Activated CD8-positive, alpha-beta memory T cell treated with anti-CD3 and anti-CD28 coated beads for 4 hours (primary cell): Measurements from ENCODE around the gene VAV2.
"Not testable (repeated sequence)": the region's sequence is repeated elsewhere in the genome, so short reads cannot be mapped to it uniquely, and the experiment has no call there.

Source experiments
- DNase-seq, 2 donors: peaks; one replicate each; pipeline ENCODE4 v3.0.0-alpha.2; 2020; ENCODE audit warnings: low read depth in 2 of 2

Gene VAV2

DNA sequence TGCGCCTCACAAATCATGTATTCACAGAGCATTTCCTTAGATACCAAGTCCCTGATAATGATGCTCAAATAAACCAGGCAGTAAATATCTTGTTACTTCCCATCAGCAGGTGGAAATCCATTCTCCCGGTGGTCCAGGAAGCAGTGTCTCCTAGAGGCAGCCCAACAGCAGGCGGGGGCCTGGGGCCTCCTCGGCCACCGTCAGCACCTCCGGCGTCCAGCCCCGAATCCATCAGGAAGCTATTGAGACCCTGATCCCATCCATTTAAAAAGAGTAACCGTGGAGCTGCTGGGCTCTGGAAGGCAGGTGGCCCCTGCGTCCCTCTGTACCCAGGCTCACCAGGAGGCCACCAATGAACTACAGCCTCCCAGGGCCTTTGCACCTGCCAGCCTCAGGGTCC, 54.0 kb downstream of the VAV2 start:
- DNase-seq: no peak

DNA sequence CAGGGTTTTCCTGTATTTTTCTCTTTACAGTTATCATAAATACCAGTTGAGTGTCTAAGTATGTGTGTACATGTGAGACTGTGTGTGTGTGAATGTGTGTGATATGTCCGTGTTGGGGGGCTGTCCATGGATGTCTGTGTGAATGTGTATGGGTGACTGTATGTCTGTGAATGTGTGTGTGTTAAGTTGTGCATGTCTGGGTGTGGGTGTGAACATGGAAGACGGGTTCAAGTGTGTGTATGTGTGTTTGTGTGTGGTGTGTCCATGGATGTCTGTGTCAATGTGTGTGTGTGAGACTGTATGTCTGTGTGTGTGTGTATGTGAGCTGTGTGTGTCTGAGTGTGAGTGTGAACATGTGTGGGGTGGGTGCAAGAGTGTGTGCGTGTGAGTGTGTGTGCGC, 55.0 kb downstream of the VAV2 start:
- DNase-seq: no peak

DNA sequence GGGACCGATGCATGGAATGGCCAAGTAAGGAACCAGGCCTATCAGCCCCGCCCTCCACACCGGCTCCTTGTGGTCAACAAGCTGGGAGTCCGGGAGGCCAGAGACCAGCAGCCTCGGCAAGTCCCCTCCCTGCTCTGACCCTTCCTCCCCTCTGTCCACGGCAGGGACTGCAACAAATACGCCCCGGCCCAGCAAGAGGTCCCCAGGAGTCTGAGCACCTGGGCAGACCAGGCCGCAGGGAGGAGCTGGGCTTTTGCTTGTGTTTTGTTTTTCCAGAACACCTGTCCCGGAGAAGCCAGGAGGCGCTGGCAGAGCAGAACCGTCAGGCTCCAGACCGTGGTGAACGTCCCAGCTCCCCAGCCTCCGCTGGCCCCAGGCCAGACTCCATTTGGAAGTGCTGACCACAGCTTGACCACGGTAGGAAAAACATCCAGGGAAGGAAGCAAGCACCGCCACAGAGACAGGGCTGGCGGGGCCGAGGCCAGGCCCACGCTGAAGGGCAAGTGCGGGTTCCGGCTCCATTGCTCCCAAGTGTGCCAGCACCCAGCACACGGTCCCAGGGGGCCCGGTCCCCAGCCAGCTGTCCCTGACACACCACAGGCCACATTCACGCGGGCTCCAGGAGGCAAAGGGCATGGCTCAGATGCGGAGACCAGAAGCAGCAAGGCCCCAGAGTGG, 56.7 kb downstream of the VAV2 start:
- no peak for DNase-seq

DNA sequence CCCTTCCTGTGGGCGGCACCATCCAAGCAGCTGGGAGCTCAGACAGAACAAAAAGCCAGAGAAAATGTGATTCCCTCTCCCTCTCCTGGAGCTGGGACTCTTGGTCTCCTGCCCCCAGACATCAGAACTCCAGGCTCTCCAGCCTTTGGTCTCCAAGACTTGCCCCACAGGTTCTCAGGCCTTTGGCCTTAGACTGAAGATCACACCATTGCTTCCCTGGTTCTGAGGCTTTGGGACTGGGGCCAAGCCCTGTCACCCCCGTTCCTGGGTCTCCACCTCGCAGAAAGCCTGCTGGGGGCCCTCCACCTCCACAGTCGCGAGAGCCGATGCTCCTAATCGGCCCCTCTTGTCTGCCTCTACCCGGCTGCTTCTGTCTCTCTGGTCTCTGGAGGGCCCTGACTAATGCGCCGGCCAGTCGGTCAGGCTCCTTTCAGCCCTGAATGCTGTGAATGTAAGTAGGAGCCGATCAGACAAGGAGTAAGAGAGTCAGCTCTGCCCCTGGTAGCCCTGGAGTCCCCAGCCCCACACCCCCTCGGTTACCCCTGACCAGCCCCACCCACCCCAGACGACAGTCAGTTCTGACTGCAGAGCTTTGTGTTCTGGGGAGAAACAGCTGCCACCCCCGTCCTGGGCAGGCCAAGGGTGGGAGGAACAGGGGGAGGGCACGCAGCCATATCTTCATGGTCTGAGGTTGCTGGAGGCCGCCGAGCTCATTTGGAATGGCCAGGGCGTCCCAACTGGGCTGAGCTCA, 57.5 kb downstream of the VAV2 start:
- no peak for DNase-seq

DNA sequence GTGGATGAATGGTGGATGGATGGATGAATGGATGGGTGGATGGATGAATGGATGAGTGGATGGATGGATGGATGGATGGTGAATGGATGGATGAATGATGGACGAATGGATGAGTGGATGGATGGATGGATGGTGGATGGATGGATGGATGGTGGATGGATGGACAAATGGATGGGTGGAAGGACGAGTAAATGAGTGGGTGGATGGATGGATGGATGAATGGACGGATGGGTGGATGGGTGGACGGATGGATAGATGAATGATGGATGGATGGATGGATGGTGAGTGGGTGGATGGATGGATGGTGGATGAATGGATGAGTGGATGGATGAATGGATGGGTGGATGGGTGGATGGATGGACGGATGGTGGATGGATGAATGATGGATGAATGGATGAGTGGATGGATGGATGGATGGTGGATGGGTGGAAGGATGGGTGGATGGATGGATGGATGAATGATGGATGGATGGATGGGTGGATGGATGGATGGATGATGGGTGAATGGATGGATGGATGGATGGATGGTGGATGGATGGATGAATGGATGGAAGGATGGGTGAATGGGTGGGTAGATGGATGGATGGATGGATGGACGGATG, 58.6 kb downstream of the VAV2 start:
- no peak for DNase-seq

DNA sequence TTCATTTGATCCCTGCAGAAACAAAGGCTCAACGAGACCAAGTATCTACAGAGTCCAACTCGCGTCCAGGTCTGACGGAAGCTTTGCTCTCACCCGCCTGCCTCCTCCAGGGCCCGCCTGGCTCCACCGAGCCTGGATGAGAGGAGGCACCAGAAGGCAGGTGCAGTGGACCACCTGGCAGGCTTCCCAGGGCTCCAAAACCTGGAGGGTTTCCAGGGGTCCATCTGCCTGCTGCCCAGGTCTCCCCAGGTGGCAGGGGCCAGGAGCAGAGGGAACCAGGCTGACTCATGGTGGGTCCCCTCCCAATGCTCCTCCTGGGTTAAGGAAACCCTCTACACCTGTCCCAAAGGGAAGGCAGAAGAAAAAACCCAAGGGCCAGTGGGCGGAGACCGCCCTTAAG, 59.5 kb downstream of the VAV2 start:
- no peak for DNase-seq

DNA sequence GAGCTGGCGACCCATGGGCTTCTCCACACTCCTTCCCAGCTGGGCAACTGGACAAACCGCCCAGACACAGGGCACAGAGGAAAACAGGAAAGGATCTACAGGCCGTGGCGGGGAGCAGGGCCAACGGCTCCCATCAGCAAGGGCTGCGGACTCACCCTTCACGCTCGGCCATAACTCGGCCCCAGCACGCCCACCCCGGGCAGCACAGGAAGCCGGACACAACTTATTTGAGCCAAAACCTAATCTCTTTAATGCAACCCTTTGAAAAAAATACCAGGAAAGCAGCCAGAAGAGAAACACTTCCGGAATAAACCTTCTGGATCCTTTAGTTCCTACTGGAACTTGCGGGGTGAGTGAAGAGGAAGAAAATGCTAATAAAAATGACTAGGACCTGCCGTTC, 59.9 kb downstream of the VAV2 start:
- no peak for DNase-seq

DNA sequence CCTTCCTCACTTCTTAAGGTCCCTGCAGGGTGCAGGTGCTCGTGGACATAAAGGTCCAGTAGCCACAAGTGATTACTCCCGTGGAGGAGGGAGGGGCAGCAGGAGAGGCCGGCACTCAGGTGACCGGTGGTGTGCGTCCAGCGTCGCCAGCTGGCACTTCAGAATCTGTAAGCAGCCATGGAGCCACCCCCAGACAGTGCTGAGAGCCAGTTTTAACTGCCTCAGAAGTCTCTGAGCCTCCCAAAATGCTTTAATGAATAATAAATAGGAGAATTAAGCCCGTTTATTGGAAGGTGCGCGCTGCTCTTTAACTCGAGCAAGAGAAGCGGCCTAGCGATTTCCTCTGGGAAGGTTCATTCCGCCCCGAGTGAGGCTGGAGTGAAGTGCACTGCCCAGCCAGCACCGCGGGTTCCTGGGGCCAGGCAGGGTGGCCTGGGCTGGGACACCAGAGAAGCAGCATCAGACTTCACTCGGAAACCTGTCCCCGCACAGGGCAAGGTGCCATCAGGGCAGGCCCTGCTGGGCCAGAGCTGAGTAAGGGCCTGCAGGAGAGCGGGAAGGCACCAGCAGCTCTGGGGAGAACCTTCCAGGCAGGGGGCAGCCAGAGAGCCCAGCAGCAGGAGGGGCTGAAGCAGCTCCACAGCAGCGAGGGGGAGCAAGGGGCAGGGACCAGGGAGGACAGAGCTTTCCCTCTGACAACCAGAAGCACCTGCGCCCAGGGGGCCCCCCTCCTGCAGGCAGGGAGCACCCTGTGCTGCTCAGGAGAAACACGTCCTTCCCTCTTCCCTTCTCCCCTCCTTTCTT, 61.2 kb downstream of the VAV2 start:
- DNase-seq: no peak

DNA sequence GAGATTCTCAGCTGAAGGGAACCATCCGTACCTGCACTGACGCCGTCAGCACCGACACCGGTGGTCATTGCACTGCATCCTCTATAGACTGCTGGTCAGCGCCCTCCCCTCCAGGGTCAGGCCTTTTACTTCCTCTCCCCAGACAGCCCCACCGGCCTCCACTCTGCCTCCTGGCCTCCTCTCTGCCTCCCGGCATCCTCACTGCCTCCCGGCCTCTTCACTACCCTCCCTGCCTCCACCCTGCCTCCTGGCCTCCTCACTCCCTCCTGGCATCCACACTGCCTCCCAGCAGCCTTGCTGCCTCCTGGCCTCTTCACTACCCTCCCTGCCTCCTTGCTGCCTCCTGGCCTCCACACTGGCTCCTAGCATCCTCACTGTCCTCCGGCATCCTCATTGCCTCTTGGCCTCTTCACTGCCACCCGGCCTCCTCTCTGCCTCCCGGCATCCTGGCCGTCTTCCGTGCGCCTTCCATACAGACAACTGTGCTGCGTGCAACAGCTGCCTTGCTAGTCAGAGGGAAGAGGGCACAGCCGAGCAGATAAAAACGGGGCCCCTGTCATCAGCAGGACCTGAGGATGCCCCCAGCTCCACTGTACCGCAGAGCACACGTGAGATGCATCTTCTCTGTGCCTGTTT, 62.0 kb downstream of the VAV2 start:
- DNase-seq: no peak

DNA sequence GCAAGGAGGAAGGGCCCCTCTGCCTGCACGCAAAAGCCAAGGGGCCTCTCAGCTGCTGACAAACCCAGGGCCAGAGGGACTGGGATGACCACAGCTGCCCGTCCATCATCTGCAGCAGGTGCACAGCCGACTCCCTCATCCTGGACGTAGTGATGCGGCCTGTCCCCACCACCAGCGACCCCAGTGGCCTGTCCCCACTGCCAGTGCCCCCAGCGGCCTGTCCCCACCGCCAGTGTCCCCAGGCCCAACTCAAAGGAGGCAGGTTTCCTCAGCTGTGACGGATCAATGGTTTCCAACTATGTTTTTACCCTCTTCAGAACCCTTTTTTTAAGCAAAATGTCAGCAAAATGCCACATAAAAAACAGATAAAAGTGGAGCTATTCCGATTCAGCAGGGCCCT, 62.5 kb downstream of the VAV2 start:
- DNase-seq: no peak

DNA sequence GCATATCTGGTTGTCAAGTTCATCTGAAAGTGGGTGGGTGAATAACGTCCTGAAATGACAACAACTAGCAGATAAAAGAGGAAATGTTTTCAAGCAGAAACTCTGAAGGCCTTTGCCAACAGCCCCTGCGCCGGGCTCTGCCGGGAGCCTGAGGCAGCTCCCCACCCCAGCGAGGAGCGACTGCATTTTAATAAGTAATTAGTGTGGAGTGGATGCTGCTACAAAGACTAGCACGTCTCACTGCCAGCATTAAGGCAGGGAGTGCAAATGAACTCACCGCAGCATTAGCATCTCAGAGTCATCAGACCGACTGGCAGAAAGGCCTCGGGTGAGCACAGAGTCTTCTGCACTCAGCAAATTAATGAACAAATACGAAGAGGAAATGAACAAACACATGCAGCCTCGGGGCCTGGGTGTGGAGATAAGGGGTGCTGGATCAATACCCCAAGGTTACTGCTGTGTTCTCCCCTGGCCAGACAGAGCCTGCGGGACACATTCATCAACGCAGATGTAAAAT, 63.8 kb downstream of the VAV2 start:
- DNase-seq: no peak

DNA sequence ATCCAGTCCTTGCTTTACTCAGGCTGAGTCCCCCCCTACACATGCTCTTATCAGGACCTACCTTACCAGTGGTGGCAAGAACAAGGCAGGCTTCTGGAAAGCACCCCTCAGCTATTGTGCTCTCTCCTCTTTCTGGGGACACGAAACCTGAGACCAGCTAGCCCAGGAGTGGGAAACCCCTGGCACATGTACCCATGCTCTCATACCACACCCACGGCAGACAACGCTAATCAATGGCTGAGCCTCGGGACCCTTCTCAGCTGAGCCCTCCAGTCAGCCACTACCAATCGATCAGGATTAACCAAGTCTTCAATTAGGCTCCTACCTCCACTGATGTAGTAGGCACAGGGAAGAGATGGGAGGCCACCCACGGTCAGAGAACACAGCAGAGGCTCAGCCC, 65.1 kb downstream of the VAV2 start:
- DNase-seq: no peak

DNA sequence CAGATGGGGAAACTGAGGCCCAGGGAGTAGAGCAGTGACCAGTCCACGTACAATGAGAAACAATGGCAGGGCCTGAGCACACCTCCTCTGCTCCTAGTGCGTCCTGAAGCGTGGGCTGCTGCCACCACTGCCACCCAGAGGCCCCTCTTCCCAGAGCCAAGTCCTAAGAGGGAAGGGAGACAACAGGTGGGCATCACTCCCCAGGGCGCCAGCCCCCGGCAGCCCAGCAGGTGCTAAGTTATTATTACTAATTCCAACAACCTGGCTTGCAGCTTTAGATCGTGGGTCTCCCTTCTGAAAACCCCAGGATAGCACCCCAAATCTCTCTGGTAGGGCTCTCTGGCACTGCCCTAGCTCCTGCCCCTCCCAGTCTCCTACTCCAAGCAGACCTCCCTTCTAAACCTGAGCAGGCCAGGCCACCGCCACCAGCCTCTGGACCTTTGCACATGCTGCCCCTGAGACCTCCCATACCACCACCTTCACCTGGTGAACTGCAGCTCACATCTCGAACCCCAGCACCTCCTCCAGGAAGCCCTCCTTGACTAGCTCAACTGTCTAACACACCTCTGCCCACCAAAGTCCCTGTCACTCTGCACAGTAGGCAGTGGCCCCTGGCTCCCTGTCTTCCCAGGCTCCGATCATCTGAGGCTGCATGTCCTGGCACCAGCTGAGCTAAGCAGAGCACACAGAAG, 65.8 kb downstream of the VAV2 start:
- no peak for DNase-seq

DNA sequence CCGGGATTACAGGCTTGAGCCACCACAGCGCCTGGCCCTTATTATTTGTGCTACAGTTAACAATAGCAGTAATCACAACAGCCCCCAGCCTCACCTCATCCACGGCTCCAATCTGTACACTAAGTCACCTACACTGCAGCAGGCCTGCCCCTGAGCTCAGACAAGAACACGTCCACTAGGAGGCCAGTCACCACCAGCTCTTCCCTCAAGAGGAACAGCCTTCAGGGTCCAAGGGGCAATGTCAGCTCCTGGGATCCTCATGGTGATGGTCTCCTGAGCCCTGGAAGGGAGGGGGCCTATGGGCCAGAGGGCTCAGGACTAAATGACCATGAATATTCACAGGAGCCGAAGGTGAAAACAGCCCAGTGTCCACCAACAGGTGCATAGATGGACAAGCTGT, 67.7 kb downstream of the VAV2 start:
- DNase-seq: no peak

DNA sequence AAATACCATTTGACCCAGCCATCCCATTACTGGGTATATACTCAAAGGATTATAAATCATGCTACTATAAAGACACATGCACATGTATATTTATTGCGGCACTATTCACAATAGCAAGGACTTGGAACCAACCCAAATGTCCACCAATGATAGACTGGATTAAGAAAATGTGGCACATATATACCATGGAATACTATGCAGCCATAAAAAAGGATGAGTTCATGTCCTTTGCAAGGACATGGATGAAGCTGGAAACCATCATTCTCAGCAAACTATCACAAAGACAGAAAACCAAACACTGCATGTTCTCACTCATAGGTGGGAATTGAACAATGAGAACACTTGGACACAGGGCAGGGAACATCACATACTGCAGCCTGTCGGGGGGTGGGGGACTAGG, 68.5 kb downstream of the VAV2 start:
- not testable (repeated sequence) for DNase-seq

DNA sequence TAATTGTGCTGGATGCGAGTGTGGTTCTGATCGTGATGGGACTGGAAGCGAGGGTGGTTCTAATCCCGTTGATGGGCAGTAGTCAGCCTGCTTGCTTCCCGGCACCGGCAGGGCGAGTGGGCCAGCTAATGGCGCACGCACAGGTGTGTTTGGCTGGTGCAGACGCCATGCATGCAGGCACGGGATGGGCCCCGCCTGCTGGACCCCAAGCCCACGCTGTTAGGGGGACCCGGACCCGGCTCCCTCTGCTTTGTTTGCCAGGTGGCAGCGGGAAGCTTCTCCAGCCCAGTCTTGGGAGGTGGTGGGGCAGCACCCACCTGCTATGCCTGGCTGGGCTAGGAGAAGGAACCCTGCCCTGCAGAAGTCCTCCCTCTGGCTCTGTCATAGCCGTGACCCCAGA, 70.3 kb downstream of the VAV2 start:
- no peak for DNase-seq

DNA sequence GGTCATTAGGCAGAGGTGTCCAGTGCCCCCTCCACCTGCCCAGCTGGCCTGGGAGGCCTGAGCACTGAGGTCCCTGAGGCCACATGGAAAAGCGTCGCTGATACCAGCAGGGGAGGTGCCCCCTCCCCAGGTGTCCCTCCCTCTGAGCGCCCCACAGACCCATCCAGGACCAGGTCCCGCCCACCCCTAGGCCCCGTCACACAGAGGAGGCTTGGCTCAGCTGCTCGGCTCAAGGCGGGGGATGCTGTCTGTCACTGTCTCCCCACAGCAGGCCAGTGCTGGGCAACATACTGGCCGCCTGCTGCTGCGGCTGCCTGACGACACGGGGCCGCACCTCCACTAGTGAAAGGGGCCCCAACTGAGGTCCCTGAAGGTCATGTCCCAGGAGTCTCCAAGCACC, 71.7 kb downstream of the VAV2 start:
- no peak for DNase-seq

DNA sequence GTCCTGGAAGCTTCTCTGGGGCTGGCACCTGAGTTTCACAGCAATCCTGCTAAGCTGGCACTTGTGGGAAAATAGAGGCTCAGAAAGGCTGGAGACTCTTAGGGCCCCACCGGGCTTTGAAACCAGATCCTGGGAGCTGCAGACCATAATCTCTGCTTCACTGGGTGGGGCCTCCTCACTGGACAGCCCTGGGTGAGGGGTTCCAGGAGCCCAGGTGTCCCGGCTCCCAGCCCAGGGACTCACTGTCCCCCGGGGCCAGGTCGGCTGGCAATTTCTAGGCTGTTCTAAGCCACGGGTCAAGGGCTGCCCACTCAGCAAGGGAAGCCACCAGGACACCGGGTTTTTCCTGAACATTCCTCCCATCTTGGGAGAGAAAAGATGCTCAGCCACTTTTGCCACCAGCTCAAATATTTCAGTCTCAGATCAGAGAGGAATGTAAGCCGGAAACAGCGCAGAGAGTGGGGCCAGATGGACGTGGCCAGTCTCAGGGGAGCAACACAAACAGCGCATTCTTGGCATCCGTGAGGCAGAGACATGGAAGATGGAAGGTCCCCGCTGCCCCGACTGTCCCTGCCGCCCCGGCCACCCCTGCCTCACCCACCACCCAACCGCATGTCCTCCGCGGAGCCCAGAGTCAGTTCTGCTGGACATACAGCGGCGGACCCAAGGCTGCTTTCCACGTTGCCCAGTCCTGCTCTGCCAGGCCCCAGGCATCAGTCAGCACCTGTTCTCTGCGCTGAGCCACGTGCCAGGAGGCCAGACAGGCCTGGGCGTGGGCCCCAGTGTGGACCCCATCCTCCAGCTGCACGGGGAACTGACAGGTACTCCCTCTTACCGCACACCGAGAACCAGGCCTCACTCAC, 72.6 kb downstream of the VAV2 start:
- no peak for DNase-seq

DNA sequence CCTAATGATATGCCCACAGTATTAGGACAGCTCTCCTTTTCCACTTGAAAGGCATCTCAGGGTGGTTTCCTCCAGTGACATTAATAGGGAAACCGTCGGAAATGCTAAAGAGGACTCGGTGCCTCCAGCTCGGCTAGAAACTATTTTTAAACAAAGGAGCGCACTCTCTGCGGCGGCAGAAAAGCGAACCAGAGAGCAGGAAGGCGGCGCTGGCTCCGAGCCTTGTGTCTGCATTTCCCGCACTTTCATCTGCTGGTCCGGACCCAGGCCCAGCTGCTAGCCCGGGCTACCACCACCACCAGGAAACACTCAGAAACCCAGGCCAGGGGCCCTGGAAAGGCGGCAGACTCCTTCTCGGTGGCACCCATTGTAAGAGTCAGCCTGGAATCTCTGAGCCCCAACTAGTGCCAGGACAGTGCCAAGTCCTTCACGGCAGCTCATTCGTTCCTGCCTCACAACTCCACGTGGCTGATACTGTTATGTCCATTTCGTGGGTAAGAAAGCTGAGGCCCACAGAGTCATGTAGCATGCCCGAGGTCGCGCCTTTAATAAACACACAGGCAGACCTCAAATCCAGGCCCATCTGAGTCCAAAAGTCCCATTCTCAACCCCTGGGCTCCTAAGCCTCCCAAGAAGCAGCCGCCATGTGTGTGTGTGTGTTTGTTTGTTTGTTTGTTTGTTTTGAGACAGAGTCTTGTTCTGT, 73.9 kb downstream of the VAV2 start:
- no peak for DNase-seq

DNA sequence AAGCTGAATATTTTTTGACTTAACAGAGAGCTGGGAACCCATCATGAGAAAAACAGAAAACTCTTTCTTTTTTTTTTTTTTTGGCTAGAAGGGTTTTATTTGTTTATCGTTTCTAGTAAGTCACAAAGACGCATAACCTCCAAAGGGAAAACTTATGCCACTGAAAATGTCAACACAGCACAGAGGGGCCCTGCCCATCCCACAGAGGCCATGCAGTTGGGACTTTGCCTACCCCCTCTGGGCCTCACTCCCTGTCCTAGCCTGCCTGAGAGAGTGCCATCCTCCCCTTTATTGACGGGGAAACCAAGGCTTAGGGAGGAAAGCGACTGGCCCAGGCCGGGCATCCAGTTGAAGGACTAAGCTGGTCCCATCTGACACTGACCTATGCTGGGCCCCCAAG, 74.7 kb downstream of the VAV2 start:
- no peak for DNase-seq
